K562 (cell line): ENCODE data around the gene IMPDH2. TPM values are rescaled to one million over a fixed set of nuclear protein-coding genes. Genes with fewer than 3 reads are reported as not detected.

Experiments used
- ATAC-seq: fragments of 200-7000 bp; cut with Tn5 transposase; 3 replicates; pipeline ENCODE4 v1.9.1; 2020; ENCODE audit warnings: moderate library complexity
- BruUV-seq: library from RNA; stranded (reverse); fragments of 400-500 nt; replicated peaks from 2 replicates; lab custom pipeline; 2021; lab: Mats Ljungman, UMichigan
- CTCF ChIA-PET: fragments of 300-600 bp; formaldehyde crosslinking; extraction: SDS; loops from one replicate; lab custom pipeline; 2021; ENCODE audit warnings: low intra/inter-chr PET ratio; lab: Yijun Ruan, JAX
- POLR2A ChIA-PET: fragments of 300-600, 350-650 bp; sonication (Branson Sonifier 250); formaldehyde crosslinking; extraction: SDS; loops from one replicate; lab custom pipeline; 2021; ENCODE audit warnings: antibody characterized with exemption, inconsistent platforms; lab: Yijun Ruan, JAX
- DNase-seq, 4 experiments: peaks; one replicate each; pipeline versions ENCODE4 v3.0.0 to v3.0.0-alpha.2; 2011 to 2018; ENCODE audit warnings: low spot score in 3 of 4, mixed read lengths in 3 of 4; ENCODE audit errors: extremely low read depth in 1 of 4
- FAIRE-seq: peaks from 2 replicates; lab custom pipeline; 2011; peaks lifted over from hg19 to GRCh38; lab: Jason Lieb, UNC
- H2AFZ ChIP-seq: 2 replicates; pipeline ENCODE4 v1.6.0; 2011; ENCODE audit warnings: low read depth, low read length, control low read depth, inconsistent platforms
- H3K27ac ChIP-seq: fragments of 200-600 bp; 3 replicates; pipeline ENCODE4 v1.8.0; 2011; ENCODE audit warnings: low read depth, mild to moderate bottlenecking, control low read depth, inconsistent platforms, low read length, moderate library complexity, mixed read lengths; ENCODE audit errors: extremely low read depth
- H3K27me3 ChIP-seq, 2 experiments: fragments of 300-600 bp in 1 of 2; 2 replicates in 1 of 2; 3 replicates in 1 of 2; pipeline versions ENCODE4 v1.6.0 to v1.8.0; 2011; ENCODE audit warnings: inconsistent platforms in 2 of 2, low read length in 2 of 2, mild to moderate bottlenecking in 1 of 2, mixed read lengths in 1 of 2, moderate library complexity in 1 of 2; ENCODE audit not compliant: control insufficient read depth in 2 of 2, insufficient read depth in 2 of 2
- H3K36me3 ChIP-seq: fragments of 300-600 bp; 3 replicates; pipeline ENCODE4 v1.8.0; 2011; ENCODE audit warnings: mild to moderate bottlenecking, low read length, inconsistent platforms; ENCODE audit not compliant: control insufficient read depth, insufficient read depth
- H3K4me1 ChIP-seq, 2 experiments: fragments of 200-600 bp in 1 of 2; replicated peaks in 1 of 2; 2 replicates in 1 of 2; 3 replicates in 1 of 2; pipeline versions ENCODE4 v1.5.1 to v1.8.0; 2011; ENCODE audit warnings: inconsistent platforms in 2 of 2, low read length in 2 of 2, mild to moderate bottlenecking in 1 of 2, mixed read lengths in 1 of 2, moderate library complexity in 1 of 2; ENCODE audit not compliant: control insufficient read depth in 2 of 2, insufficient read depth in 2 of 2
- H3K4me2 ChIP-seq: 2 replicates; pipeline ENCODE4 v1.6.1; 2011; ENCODE audit warnings: low read length, control low read depth, inconsistent platforms, mixed read lengths; ENCODE audit not compliant: insufficient read depth
- H3K4me3 ChIP-seq: fragments of 200-600 bp; sonication (generic), shearing (Covaris generic); 2 replicates; pipeline ENCODE4 v1.5.1; 2016; ENCODE audit warnings: control low read depth, inconsistent platforms
- H3K79me2 ChIP-seq: fragments of 200-600 bp; 3 replicates; pipeline ENCODE4 v1.8.0; 2011; ENCODE audit warnings: low read length, inconsistent platforms; ENCODE audit not compliant: control insufficient read depth, insufficient read depth
- H3K9ac ChIP-seq, 2 experiments: 2 replicates each; pipeline versions ENCODE4 v1.6.0 to v1.6.1; 2011; ENCODE audit warnings: low read depth in 2 of 2, low read length in 2 of 2, control low read depth in 1 of 2, inconsistent platforms in 1 of 2, mild to moderate bottlenecking in 1 of 2, mixed read lengths in 1 of 2; ENCODE audit not compliant: insufficient read depth in 1 of 2
- H3K9me1 ChIP-seq: one replicate; pipeline ENCODE4 v1.6.0; 2011; ENCODE audit warnings: inconsistent platforms, mild to moderate bottlenecking, low read length, moderate library complexity; ENCODE audit not compliant: control insufficient read depth, insufficient read depth
- H3K9me3 ChIP-seq: replicated peaks from 2 replicates; pipeline ENCODE4 v1.5.1; 2011; ENCODE audit warnings: low read depth, low read length, inconsistent platforms; ENCODE audit not compliant: control insufficient read depth, insufficient read depth
- H4K20me1 ChIP-seq: replicated peaks from 2 replicates; pipeline ENCODE4 v1.6.1; 2011; ENCODE audit warnings: low read length, inconsistent platforms, mixed read lengths; ENCODE audit not compliant: control insufficient read depth, insufficient read depth
- ARID1B ChIP-seq: fragments of 450-650 bp; IDR thresholded peaks from 2 replicates; pipeline ENCODE4 v1.6.1; 2016; ENCODE audit warnings: antibody characterized with exemption, mild to moderate bottlenecking, inconsistent platforms
- ATF4 ChIP-seq: fragments of 450-650 bp; formaldehyde crosslinking; IDR thresholded peaks from 2 replicates; pipeline ENCODE4 v1.4.0; 2022; ENCODE audit warnings: mild to moderate bottlenecking, moderate library complexity
- EGR1 ChIP-seq: fragments of 450-650 bp; conservative IDR thresholded peaks from 2 replicates; pipeline ENCODE4 v1.6.1; 2017; ENCODE audit warnings: mild to moderate bottlenecking
- EP400 ChIP-seq: fragments of 450-650 bp; IDR thresholded peaks from 2 replicates; pipeline ENCODE4 v1.6.1; 2017; ENCODE audit warnings: antibody characterized with exemption, mild to moderate bottlenecking, moderate library complexity
- HDAC3 ChIP-seq: fragments of 450-650 bp; IDR thresholded peaks from 2 replicates; pipeline ENCODE4 v1.6.1; 2018; ENCODE audit warnings: borderline replicate concordance, mild to moderate bottlenecking, moderate library complexity; ENCODE audit not compliant: partially characterized antibody
- JUND ChIP-seq, 2 experiments: IDR thresholded peaks; 2 replicates in 1 of 2; 3 replicates in 1 of 2; pipeline ENCODE4 v1.6.1; 2011; ENCODE audit warnings: borderline replicate concordance in 2 of 2, low read depth in 2 of 2, low read length in 2 of 2, improper control_type of control experiment in 1 of 2, missing biosample characterization in 1 of 2, missing genetic modification characterization in 1 of 2, missing genetic modification reagents in 1 of 2
- MAZ ChIP-seq, 2 experiments: fragments of 450-650 bp in 1 of 2; sonication (generic) in 1 of 2; formaldehyde crosslinking; IDR thresholded peaks in 1 of 2; conservative IDR thresholded peaks in 1 of 2; 2 replicates each; pipeline versions ENCODE4 v1.4.0 to v1.5.0; 2020; ENCODE audit warnings: mild to moderate bottlenecking in 1 of 2, missing genetic modification reagents in 1 of 2
- NFRKB ChIP-seq: fragments of 450-650 bp; IDR thresholded peaks from 2 replicates; pipeline ENCODE4 v1.6.1; 2016; ENCODE audit warnings: low read depth
- POLR2A ChIP-seq: fragments of 450-650 bp; conservative IDR thresholded peaks from 2 replicates; pipeline ENCODE4 v1.6.1; 2016
- STAG1 ChIP-seq: sonication (generic); formaldehyde crosslinking; IDR thresholded peaks from 2 replicates; pipeline ENCODE4 v1.5.0; 2020; ENCODE audit warnings: missing genetic modification reagents, borderline replicate concordance
- ZBED1 ChIP-seq: IDR thresholded peaks from 2 replicates; pipeline ENCODE4 v1.6.1; 2014
- ZBTB7A ChIP-seq: IDR thresholded peaks from 2 replicates; pipeline ENCODE4 v1.6.1; 2011; ENCODE audit warnings: low read depth, mild to moderate bottlenecking, low read length, moderate library complexity, borderline replicate concordance; ENCODE audit not compliant: control insufficient read depth
- ZNF263 ChIP-seq: sonication (generic); formaldehyde crosslinking; IDR thresholded peaks from 2 replicates; pipeline ENCODE4 v1.8.0; 2022; ENCODE audit warnings: mild to moderate bottlenecking, missing genetic modification reagents, borderline replicate concordance
- WGBS: fragments of 100-300 bp; shearing (Covaris generic); methylation state at CpG from one replicate; pipeline ENCODE4 v1.1.6; 2016; ENCODE audit warnings: low coverage, mixed read lengths; ENCODE audit not compliant: insufficient coverage; ENCODE audit errors: missing lambda C conversion rate; 5-methylcytosine and 5-hydroxymethylcytosine counted together
- in situ Hi-C: fragments of 300-500 bp; cut with MboI; formaldehyde crosslinking; loops from 4 replicates; pipeline ENCODE4 v1.15.0; 2018; ENCODE audit warnings: inconsistent platforms, mixed read lengths
- intact Hi-C: fragments of 100-400 bp; cut with micrococcal nuclease; formaldehyde crosslinking; loops from 2 replicates; pipeline ENCODE4 v1.14.2; 2022
- polyA plus RNA-seq, 8 experiments: library from polyadenylated mRNA; depleted of rRNA in 4 of 8; stranded (reverse) in 5 of 8; unstranded in 3 of 8; fragments of >200 nt; fragmentation: Nextera tagmentation in 2 of 8; fragmentation: Illumina TruSeq in 1 of 8; extraction: Ambion mirVana in 2 of 8; extraction: Trizol in 1 of 8; gene quantifications; 2 replicates each; pipeline versions ENCODE4 v1.2.1 to v1.2.3, GENCODE V29; 2011 to 2014; ENCODE audit warnings: inconsistent platforms in 1 of 8, missing spikeins in 1 of 8
- total RNA-seq, 7 experiments: library from RNA; depleted of rRNA in 6 of 7; stranded (reverse); fragments of >200 nt in 6 of 7; fragmentation: Illumina TruSeq in 2 of 7; extraction: Trizol in 2 of 7; gene quantifications; 2 replicates each; pipeline versions ENCODE4 v1.2.1 to v1.2.3, GENCODE V29; 2011 to 2021; ENCODE audit warnings: low replicate concordance in 1 of 7
- TF ChIP-seq, protein P1 (sequence below): sonication (generic); formaldehyde crosslinking; IDR thresholded peaks from 2 replicates; pipeline ENCODE4 v1.9.0; 2022; ENCODE audit warnings: mild to moderate bottlenecking, missing genetic modification reagents
- TF ChIP-seq, protein P2 (sequence below): fragments of 250-450 bp; sonication (Bioruptor Pico); IDR thresholded peaks from 2 replicates; pipeline ENCODE4 v1.4.0; 2020; ENCODE audit warnings: mild to moderate bottlenecking, moderate library complexity, borderline replicate concordance

The IMPDH2 gene
- total and polyA plus RNA-seq, 9 of the 15 experiments (the other 6 are each of a cell fraction or from before 2014, with no cell fraction given), result 318 to 507 (median 366) TPM

- H3K4me3 ChIP-seq, result peak overlapping the region; percentile 80
- peak overlapping the region; percentile 99 for H3K27ac ChIP-seq
- H3K4me2 ChIP-seq, result peak overlapping the region; percentile 94
- ATAC-seq, result peak; percentile 88
- peak overlapping the region; percentile 97 to 99 for H3K9ac ChIP-seq
- BruUV-seq, result TSS peak; percentile 54
- no peaks in the 10 kb centered on the region for H3K9me3 ChIP-seq
- peaks cover 19 to 48% of the 10 kb centered on the region in 2 experiments; a peak in 4 of 5 replicates for H3K4me1 ChIP-seq
- H3K9me1 ChIP-seq, result peaks cover 3% of the 10 kb centered on the region
- H3K79me2 ChIP-seq, result peaks cover 51% of the 10 kb centered on the region
- peaks cover 23% of the 10 kb centered on the region; the same call in 2 of the 3 replicates for H3K36me3 ChIP-seq
- POLR2A ChIA-PET, result interaction anchor here (0.6 to 3.0 kb wide), 12 partner anchors 11 to 740 kb away, joined by 3 to 104 read pairs (median 4); partner anchors contain the start of genes DALRD3, IMPDH2, NDUFAF3 and QRICH1
- CTCF ChIA-PET, result no interaction called here
- H3K27me3 ChIP-seq, result no peaks in the 10 kb centered on the region
- intact Hi-C loops (loop anchor here (2.0 to 5.0 kb wide), 2 partner anchors 19 to 91 kb away; partner anchors contain the start of gene ARIH2), in situ Hi-C loops (no loop called here)
- peak overlapping the region; percentile 99 for H2AFZ ChIP-seq
- H4K20me1 ChIP-seq, result peaks cover 8% of the 10 kb centered on the region
- peak; percentile 70 for FAIRE-seq
- peak; percentile 85 to 94 (median 90) for DNase-seq
- 10% methylated on average over 12 of the region's 41 CpGs for WGBS
- no peak for TF ChIP-seq HDAC3
- TF ChIP-seq, protein P1, sequence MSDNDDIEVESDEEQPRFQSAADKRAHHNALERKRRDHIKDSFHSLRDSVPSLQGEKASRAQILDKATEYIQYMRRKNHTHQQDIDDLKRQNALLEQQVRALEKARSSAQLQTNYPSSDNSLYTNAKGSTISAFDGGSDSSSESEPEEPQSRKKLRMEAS (CRISPR knock-in tag), result no peak
- peak in 1 of 2 experiments; percentile 85; a peak in 3 of 4 replicates for TF ChIP-seq MAZ (CRISPR knock-in tag; conservative IDR thresholded peaks at IDR 0.05 in 1 of 2, IDR thresholded peaks at IDR 0.05 in 1 of 2)
- peak; percentile 70; the same call in 1 of the 2 replicates for TF ChIP-seq EP400
- TF ChIP-seq EGR1, result peak; percentile 93
- TF ChIP-seq ZNF263, result peak; percentile 94
- 0 out of 2 replicates have a peak, but pooled peaks have one; percentile 1 for TF ChIP-seq JUND (IDR thresholded peaks at IDR 0.05; ENCODE audit: borderline replicate concordance, low read depth, low read length)
- TF ChIP-seq JUND (tag; IDR thresholded peaks at IDR 0.05; ENCODE audit: borderline replicate concordance, low read depth, low read length), result no peak; the same call in 2 of the 3 replicates
- TF ChIP-seq ZBED1, result 0 out of 2 replicates have a peak, but pooled peaks have one; percentile 2
- peak; percentile 50; the same call in 1 of the 2 replicates for TF ChIP-seq ZBTB7A
- TF ChIP-seq, protein P2, sequence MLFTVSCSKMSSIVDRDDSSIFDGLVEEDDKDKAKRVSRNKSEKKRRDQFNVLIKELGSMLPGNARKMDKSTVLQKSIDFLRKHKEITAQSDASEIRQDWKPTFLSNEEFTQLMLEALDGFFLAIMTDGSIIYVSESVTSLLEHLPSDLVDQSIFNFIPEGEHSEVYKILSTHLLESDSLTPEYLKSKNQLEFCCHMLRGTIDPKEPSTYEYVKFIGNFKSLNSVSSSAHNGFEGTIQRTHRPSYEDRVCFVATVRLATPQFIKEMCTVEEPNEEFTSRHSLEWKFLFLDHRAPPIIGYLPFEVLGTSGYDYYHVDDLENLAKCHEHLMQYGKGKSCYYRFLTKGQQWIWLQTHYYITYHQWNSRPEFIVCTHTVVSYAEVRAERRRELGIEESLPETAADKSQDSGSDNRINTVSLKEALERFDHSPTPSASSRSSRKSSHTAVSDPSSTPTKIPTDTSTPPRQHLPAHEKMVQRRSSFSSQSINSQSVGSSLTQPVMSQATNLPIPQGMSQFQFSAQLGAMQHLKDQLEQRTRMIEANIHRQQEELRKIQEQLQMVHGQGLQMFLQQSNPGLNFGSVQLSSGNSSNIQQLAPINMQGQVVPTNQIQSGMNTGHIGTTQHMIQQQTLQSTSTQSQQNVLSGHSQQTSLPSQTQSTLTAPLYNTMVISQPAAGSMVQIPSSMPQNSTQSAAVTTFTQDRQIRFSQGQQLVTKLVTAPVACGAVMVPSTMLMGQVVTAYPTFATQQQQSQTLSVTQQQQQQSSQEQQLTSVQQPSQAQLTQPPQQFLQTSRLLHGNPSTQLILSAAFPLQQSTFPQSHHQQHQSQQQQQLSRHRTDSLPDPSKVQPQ (CRISPR knock-in tag), result no peak
- TF ChIP-seq POLR2A, result no peak
- peak; percentile 12; the same call in 1 of the 2 replicates for TF ChIP-seq NFRKB
- TF ChIP-seq ATF4, result no peak
- 0 out of 2 replicates have a peak, but pooled peaks have one; percentile 7 for TF ChIP-seq ARID1B
- no peak for TF ChIP-seq STAG1 (CRISPR knock-in tag)
These were observed 21.2 kb downstream of the IMPDH2 start for GRCh38 chr3:49007771-49008528.
